Caco-2 (cell line): ENCODE results near the gene SDK2. TPM values are rescaled to one million over a fixed set of nuclear protein-coding genes. Genes with fewer than 3 reads are reported as not detected.

Experiments used
- BruUV-seq: library from RNA; stranded (reverse); fragments of 400-500 nt; replicated peaks from 2 replicates; lab custom pipeline; 2021; lab: Mats Ljungman, UMichigan
- CTCF ChIA-PET: fragments of 300-600 bp; sonication (Branson Sonifier 250); formaldehyde crosslinking; loops from one replicate; lab custom pipeline; 2022; ENCODE audit warnings: antibody characterized with exemption; lab: Charles Lee
- POLR2A ChIA-PET: fragments of 300-600 bp; sonication (Branson Sonifier 250); formaldehyde crosslinking; loops from one replicate; lab custom pipeline; 2022; ENCODE audit warnings: antibody characterized with exemption; lab: Charles Lee
- DNase-seq, 2 experiments: peaks; one replicate each; pipeline versions ENCODE4 v3.0.0 to v3.0.0-alpha.2; 2020 to 2022
- H3K27me3 ChIP-seq: replicated peaks from 2 replicates; pipeline ENCODE4 v1.6.0; 2011; ENCODE audit warnings: low read length; ENCODE audit not compliant: control insufficient read depth, insufficient read depth
- H3K36me3 ChIP-seq: 2 replicates; pipeline ENCODE4 v1.5.1; 2011; ENCODE audit warnings: low read length; ENCODE audit not compliant: control insufficient read depth, insufficient read depth
- H3K4me1 ChIP-seq: fragments of 250-450 bp; sonication (Bioruptor Pico); 2 replicates; pipeline ENCODE4 v1.5.1; 2020; ENCODE audit warnings: mild to moderate bottlenecking
- H3K4me3 ChIP-seq: 2 replicates; pipeline ENCODE4 v1.5.1; 2011; ENCODE audit warnings: low read depth, mild to moderate bottlenecking, control low read depth, low read length
- H3K9me3 ChIP-seq: fragments of 250-450 bp; sonication (Bioruptor Pico); 2 replicates; pipeline ENCODE4 v1.5.1; 2020; ENCODE audit warnings: mild to moderate bottlenecking, moderate library complexity
- H3K27ac Mint-ChIP-seq: one replicate; pipeline ENCODE4 v1.8.0; 2022; ENCODE audit warnings: mixed read lengths; ENCODE audit not compliant: unreplicated experiment
- H3K27me3 Mint-ChIP-seq: one replicate; pipeline ENCODE4 v1.8.0; 2022; ENCODE audit warnings: mixed read lengths; ENCODE audit not compliant: insufficient read depth, unreplicated experiment
- H3K36me3 Mint-ChIP-seq: one replicate; pipeline ENCODE4 v1.8.0; 2022; ENCODE audit warnings: mild to moderate bottlenecking, mixed read lengths; ENCODE audit not compliant: insufficient read depth, unreplicated experiment
- H3K4me1 Mint-ChIP-seq: one replicate; pipeline ENCODE4 v1.8.0; 2022; ENCODE audit warnings: low read depth, mixed read lengths; ENCODE audit not compliant: unreplicated experiment
- H3K4me3 Mint-ChIP-seq: one replicate; pipeline ENCODE4 v1.8.0; 2022; ENCODE audit warnings: mild to moderate bottlenecking, moderate library complexity, mixed read lengths; ENCODE audit not compliant: unreplicated experiment
- H3K9me3 Mint-ChIP-seq: one replicate; pipeline ENCODE4 v1.8.0; 2022; ENCODE audit warnings: mixed read lengths; ENCODE audit not compliant: unreplicated experiment
- CTCF ChIP-seq, 2 experiments: fragments of 200-600 bp in 1 of 2; IDR thresholded peaks; 1 replicate in 1 of 2; 2 replicates in 1 of 2; pipeline versions ENCODE4 v1.5.1 to v1.8.0; 2011 to 2022; ENCODE audit warnings: antibody characterized with exemption in 1 of 2, control low read depth in 1 of 2, inconsistent platforms in 1 of 2, low read depth in 1 of 2, low read length in 1 of 2, mild to moderate bottlenecking in 1 of 2, moderate library complexity in 1 of 2; ENCODE audit not compliant: insufficient read depth in 1 of 2, severe bottlenecking in 1 of 2, unreplicated experiment in 1 of 2
- intact Hi-C: fragments of 100-400 bp; cut with micrococcal nuclease; formaldehyde crosslinking; loops from one replicate; pipeline ENCODE4 v1.10.0; 2022; ENCODE audit not compliant: unreplicated experiment
- total RNA-seq: library from RNA; stranded (reverse); gene quantifications from 2 replicates; pipeline ENCODE4 v1.2.3, GENCODE V29; 2022

The SDK2 gene
- total RNA-seq, 1 experiment from 2014 or later = 0.09 TPM

GRCh38 chr17:73598212-73598611 lies 46.0 kb downstream of the SDK2 start:
- Histone ChIP-seq H3K4me1 (no peaks in the 10 kb centered on the region), H3K4me3 (no peak overlapping the region), H3K9me3 (no peaks in the 10 kb centered on the region; the same call in 1 of the 2 replicates), H3K27me3 (no peaks in the 10 kb centered on the region), H3K36me3 (no peaks in the 10 kb centered on the region)
- H3K27ac Mint-ChIP-seq = no peak overlapping the region
- peaks cover 10% of the 10 kb centered on the region for H3K27me3 Mint-ChIP-seq
- intact Hi-C loops = no loop called here
- no peaks in the 10 kb centered on the region for H3K9me3 Mint-ChIP-seq
- H3K4me1 Mint-ChIP-seq = no peaks in the 10 kb centered on the region
- no peak overlapping the region for H3K4me3 Mint-ChIP-seq
- CTCF ChIA-PET = no interaction called here
- POLR2A ChIA-PET = no interaction called here
- TF ChIP-seq CTCF (IDR thresholded peaks at IDR 0.05; ENCODE audit: insufficient read depth in 1 of 2, low read depth in 1 of 2, low read length in 1 of 2, severe bottlenecking in 1 of 2, unreplicated experiment in 1 of 2) = no peak
- H3K36me3 Mint-ChIP-seq = no peaks in the 10 kb centered on the region
- no TSS peak for BruUV-seq
- DNase-seq = no peak

GRCh38 chr17:73595931-73596330 lies 48.3 kb downstream of the SDK2 start:
- no peak for TF ChIP-seq CTCF (IDR thresholded peaks at IDR 0.05; ENCODE audit: insufficient read depth in 1 of 2, low read depth in 1 of 2, low read length in 1 of 2, severe bottlenecking in 1 of 2, unreplicated experiment in 1 of 2)
- H3K4me3 ChIP-seq = no peak overlapping the region
- Mint-ChIP-seq H3K9me3 (no peaks in the 10 kb centered on the region), H3K4me3 (no peak overlapping the region), H3K27ac (no peak overlapping the region), H3K4me1 (no peaks in the 10 kb centered on the region), H3K36me3 (no peaks in the 10 kb centered on the region), H3K27me3 (peaks cover 22% of the 10 kb centered on the region)
- H3K27me3 ChIP-seq = no peaks in the 10 kb centered on the region
- no TSS peak for BruUV-seq
- intact Hi-C loops = no loop called here
- H3K9me3 ChIP-seq = no peaks in the 10 kb centered on the region
- ChIA-PET POLR2A (no interaction called here), CTCF (no interaction called here)
- H3K36me3 ChIP-seq = no peaks in the 10 kb centered on the region
- H3K4me1 ChIP-seq = no peaks in the 10 kb centered on the region
- DNase-seq = no peak

GRCh38 chr17:73595479-73595878 lies 48.8 kb downstream of the SDK2 start:
- ChIA-PET POLR2A (no interaction called here), CTCF (no interaction called here)
- Mint-ChIP-seq H3K4me1 (no peaks in the 10 kb centered on the region), H3K27me3 (peaks cover 22% of the 10 kb centered on the region), H3K9me3 (no peaks in the 10 kb centered on the region), H3K4me3 (no peak overlapping the region), H3K36me3 (no peaks in the 10 kb centered on the region), H3K27ac (no peak overlapping the region)
- H3K4me3 ChIP-seq = no peak overlapping the region
- H3K4me1 ChIP-seq = no peaks in the 10 kb centered on the region
- BruUV-seq = no TSS peak
- H3K27me3 ChIP-seq = no peaks in the 10 kb centered on the region
- peak in 1 of 2 experiments; percentile 34 for DNase-seq
- intact Hi-C loops = no loop called here
- H3K9me3 ChIP-seq = no peaks in the 10 kb centered on the region
- no peaks in the 10 kb centered on the region for H3K36me3 ChIP-seq
- TF ChIP-seq CTCF (IDR thresholded peaks at IDR 0.05; ENCODE audit: insufficient read depth in 1 of 2, low read depth in 1 of 2, low read length in 1 of 2, severe bottlenecking in 1 of 2, unreplicated experiment in 1 of 2) = peak; percentile 35
